Posterior cingulate gyrus (tissue), 11 donors: ENCODE measurements around the gene IGSF21.

Experiments used
- DNase-seq, 10 donors: peaks; one replicate each; pipeline versions ENCODE4 v3.0.0 to v3.0.0-alpha.2; 2020 to 2021; ENCODE audit warnings: mixed read lengths in 3 of 10
- intact Hi-C: fragments of 100-400 bp; cut with DNase I; formaldehyde crosslinking; loops from one replicate; pipeline ENCODE4 v1.15.1; 2023

The IGSF21 gene

DNA sequence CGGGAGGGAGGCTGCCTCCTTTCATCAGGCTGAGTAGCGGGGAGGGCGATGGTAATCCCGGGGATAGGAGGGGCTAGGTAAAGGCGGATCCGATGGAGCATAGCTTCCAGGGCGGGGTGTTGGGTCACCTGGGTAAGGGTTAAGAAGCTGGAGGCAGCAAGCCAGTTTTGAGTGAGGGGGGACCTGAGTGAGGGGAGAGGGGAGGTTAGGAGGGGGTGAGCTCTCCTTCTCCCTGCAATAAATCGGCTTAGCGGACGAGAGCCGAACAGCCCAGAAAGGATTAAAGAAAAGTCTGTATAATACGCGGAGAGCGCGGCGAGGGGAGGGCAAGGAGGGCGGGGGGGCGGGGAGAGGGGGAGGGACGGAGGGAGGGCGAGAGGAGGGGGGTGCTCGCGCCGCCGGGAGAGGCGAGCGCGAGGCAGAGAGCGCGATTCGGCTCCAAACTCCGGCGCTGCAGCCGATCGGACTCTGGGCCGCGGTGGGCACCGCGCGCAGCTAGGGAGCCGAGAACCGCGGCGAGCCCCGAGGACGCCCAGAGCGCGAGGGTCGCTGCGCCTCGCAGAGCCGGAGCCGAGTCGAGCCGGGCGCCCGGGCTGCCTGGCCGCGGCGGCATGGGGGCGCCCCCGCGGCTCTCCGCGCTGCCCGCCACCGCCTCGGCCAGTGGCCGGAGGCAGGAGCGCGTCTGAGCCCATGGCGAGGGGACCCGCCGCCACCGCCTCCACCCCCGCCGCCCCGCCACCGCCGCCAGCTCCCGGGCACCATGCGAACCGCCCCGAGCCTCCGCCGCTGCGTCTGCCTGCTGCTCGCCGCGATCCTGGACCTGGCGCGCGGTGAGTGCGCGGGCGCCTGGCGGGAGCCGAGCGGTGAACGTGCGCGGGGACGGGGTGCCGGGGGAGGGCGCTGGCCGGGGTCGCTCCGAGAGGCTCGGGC lies at the start of gene IGSF21:
TSS of gene IGSF21 (plus strand) at position 430 of the 930 bp plus-strand sequence. CDS start at position 761, 331 bp downstream.
- DNase-seq, result peak in 3 of 10 donors; percentile 29 to 86 (median 81)
- intact Hi-C loops, result loop anchor here (10.0 kb wide), 2 partner anchors 123 to 127 kb away; no protein-coding TSS in a partner anchor

DNA sequence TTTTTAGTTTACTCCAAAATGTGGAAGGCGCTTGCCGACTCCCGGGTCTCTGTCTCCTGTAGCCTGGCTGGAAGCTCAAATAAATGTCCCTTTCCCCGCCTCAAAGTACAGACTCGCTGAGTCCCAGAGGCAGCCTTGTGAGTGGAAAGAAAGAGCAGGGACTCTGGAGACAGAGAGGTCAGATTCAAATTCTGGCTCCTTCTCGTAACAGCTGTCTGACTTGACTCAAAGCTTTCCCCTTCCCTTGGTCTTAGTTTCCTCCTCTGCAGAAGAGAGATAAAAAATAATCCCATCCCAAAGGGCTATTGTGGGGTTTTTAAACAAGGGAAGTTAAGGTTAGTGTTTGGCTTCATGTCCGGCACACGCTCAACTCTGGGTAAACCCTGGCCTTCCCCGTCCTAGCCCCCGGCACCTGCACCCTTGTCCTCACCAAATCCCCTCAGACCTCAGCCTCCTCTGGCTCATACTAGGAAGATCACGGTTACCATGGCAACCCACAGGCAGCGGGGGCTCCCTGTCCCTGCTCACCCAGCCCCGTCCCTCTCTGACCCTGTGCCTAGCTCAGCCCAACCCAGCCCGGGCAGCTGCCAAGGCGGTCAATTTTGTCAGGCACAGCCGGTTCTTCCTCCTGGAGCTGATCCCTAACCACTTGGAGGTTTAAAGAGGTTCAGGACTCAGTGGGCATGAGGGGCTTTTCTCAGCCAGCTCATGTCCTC lies 49.2 kb upstream of the IGSF21 start:
- DNase-seq, result no peak
- intact Hi-C loops, result no loop called here

DNA sequence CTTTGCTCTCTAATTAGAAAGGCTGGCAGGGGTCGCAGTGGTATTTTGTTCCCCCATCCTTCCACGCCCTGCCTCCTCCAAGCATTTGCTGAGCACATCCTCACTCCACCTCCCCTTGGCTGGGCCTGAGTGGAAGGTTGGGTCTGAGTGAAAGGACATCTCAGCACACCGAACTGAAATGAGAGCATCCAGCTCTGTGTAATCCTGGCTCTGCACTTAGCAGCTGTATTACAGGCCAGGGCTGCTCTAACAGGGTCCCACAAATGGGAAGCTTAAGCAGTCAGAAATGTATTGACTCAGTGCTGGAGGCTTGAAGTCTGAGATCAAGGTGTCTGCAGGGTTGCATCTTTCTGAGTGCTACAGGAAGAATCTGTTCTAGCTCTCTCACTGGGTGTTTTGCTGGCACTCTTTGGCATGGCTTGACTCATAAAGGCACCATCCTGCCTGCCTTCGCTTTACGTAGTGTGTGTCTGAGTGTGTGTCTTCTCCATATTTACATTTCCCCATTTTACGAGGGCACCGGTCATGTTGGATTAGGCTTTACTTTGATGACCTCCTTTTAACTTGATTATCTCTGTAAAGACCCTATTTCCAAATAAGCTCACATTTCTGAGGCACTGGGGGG lies 48.5 kb upstream of the IGSF21 start:
- peak in 1 of 10 donors; percentile 39 for DNase-seq
- intact Hi-C loops, result no loop called here

DNA sequence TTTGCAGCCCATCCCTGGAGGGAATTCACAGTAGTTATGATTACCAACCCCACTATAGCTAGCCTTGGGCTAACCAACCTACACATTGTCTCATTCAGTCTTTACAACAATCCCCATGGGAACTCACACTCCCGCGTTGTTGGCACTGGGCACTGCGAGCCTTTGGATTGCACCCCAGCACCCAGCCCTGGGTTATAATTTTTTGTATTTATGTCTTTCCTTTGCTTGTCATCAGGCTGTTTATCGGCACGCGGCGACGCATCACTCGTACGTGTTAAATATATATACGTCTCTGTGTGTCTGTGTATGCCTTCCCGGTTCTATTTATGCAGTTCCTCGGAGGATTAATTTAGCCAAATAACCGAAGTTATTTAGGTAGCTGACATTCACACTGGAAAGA lies 47.2 kb upstream of the IGSF21 start:
- DNase-seq, result peak in 3 of 10 donors; percentile 29 to 79 (median 48)
- intact Hi-C loops, result no loop called here

DNA sequence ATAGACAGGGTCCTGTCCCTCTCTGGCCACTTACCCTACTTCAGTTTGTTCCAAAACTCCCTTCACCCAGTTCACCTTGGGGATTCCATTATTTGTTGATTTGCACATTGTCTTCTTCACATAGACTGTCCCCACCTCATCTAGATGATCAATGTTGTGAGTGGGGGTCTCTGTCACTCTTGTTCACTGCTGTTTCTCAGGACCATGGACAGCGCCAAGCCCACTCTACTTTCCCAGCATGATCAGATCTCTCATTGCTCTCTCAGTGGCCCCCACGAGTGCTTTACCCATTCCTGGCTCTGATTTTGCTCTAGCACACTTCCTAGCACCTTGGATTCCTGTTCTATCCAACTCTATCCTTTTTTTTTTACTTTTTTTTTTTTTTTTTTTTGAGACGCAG lies 45.4 kb upstream of the IGSF21 start:
- intact Hi-C loops, result no loop called here
- no peak for DNase-seq

DNA sequence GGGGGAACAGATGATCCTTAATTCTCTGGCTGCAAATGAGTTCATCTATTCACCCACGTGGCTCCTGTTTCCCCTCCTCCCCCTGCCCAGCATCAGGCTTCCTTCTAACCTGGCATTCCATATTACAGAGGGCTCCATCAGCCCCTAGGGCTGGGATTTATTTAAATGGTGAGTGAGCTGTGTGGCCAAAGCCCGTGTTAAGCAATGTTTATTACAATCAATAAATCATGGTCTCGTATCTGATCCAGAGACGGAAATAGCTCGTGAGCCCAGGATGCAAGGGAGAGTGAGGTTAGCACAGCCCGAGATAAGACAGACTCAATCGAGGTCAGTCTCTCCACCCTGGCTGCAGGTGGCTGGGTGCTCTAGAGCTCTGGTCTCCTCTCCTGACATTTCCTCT lies 43.1 kb upstream of the IGSF21 start:
- intact Hi-C loops, result no loop called here
- no peak for DNase-seq

DNA sequence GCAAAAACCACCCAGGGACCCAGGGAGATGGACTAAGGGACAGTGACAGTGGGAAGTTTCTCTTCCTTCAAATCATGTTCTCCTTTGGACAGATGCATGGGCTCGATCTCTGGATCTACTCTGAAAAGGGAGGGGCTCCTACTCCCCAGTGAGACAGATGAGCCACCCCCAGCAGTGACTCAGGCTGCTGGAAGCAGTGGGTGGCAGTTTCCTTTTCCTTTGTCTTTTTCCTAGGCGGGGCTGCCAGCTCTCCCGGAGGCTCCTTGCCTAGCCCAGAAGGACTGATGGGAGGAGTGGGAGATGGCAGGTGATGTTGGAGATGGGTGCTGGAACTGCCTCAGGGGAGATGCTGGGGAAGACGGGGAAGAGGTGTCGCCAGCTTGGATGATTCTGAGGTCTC lies 41.0 kb upstream of the IGSF21 start:
- intact Hi-C loops, result no loop called here
- no peak for DNase-seq

DNA sequence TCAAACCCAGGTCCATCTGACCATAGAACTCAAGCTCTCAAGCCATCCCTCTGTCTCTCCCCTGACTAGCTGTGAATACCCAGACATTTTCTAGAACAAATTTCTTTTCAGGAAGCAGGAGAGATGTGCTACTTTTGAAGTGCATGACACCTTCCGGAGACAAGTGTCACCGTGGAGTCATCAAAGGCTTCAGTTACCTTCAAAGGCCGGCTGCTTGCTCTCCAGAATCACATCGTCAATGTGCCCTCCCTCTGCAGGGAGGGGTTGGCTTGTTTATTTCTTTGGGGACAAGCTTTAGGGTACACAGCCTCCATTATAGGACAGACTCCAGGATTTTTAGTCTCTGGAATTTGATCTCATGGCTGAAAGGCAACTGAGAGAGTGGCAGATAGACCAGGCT lies 37.7 kb upstream of the IGSF21 start:
- intact Hi-C loops, result no loop called here

DNA sequence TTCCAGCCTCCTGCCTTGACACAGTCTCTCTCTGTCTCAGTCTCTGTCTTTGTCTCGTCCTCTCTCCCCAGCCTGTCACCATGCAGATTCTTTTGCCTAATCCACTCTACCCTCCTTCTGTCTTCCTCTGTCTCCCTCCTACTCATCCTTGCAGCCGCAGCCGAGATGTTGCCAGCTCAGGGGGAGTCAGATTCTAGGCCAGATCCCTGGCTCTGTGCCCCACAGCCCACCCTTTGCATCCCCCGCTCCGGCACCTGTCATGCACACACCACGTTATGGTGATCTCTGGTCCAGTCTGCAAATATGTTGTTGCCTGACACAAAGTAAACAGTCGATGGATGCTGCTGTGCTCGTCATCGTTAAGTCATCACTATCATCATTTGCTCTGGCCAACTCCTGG lies 35.5 kb upstream of the IGSF21 start:
- peak in 8 of 10 donors; percentile 20 to 91 (median 58) for DNase-seq
- intact Hi-C loops, result no loop called here

More for the DNA sequence above, 37.7 kb upstream of the IGSF21 start:
- no peak for DNase-seq

DNA sequence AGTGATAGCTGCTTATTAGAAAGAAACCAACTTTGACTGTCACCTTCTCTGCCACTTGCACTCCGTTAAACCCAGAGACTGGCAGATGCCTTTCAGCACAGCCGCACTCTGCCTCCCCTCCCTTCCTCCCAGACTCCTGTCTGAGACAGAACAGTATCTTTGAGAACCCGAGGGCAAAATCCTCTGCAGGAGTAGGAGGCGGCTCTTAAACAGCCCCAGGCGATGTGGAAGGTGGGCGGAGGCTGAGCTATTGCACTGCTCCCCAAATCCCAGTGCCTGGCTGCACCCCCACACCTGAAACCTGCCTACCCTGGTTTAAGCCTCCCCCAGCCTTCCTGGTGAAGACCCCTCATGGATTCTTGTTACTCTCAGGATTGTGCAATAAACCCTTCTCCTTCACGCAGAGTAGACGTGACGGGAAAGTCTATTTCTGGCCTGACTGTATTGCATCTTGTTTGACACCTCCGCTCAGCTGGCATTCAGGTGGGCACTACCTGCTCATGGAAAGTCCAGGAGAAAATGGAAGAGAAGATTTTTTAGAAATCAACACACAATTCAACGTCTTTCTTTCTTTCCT lies 34.4 kb upstream of the IGSF21 start:
- peak in 1 of 10 donors; percentile 86 for DNase-seq
- intact Hi-C loops, result no loop called here

DNA sequence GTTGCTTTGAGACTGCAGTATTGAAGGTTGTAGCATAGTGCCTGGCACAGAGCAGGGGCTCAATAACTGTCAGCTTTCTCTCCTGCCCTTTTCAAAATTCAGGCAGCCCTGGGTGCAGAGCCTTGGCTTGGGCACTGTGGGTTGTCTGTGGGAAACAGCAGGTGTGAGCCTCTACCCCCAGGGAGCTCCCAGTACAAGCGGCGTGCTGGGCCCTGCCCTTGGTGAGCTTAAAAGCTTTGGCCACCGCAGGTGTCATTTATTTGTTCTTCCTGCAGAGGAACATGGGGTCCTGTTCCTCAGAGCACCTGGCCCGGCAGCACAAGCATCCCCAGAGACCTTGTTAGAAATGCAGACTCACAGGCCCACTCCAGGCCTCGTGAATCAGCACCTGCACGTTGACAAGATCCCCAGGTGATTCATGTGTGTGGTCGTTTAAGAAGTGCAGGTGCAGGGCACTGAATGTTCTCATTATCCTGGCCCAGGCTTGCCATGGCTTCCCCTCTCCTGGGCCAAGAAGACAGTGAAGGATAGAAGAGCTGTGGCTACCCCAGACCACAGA lies 29.9 kb upstream of the IGSF21 start:
- DNase-seq, result peak in 1 of 10 donors; percentile 36
- intact Hi-C loops, result no loop called here

DNA sequence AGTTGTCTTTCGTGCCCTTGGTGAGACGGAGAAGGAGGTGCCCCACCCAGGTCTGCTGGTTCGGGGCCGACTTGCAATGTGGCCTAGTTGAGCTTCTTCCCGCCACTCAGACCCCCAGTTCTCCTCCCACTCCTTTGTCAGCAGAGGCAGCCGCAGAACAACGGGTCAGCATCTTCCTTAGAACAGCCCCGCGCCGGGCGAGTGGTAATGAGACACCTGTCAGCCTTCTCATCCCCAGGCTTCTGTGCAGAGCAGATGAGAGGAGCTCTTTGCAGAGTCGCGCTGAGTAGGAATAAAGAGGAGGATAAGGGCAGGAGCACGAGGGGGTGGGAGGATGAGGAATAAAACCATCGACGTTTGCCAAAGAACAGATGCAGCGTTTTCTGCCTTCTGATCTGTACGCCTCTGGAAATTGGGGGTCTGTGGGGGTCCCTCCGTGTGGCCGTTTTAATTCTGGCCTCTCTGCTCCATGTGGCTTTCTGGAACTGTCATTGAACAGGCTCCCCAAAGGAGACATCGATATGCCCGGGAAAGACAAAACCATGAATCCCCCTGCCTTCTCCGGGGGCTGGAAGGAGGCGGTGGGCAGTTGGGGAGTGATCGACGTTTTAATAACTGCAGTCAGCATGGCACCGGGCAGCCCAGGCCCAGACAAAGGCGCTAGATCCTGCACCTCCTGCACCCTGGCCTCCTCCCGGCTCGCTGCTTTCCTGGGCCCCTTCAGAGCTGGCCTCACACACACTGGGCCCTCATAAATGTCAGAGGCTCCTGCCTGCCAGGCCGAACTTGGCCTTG lies 27.5 kb upstream of the IGSF21 start:
- intact Hi-C loops, result no loop called here
- DNase-seq, result peak in 1 of 10 donors; percentile 77

DNA sequence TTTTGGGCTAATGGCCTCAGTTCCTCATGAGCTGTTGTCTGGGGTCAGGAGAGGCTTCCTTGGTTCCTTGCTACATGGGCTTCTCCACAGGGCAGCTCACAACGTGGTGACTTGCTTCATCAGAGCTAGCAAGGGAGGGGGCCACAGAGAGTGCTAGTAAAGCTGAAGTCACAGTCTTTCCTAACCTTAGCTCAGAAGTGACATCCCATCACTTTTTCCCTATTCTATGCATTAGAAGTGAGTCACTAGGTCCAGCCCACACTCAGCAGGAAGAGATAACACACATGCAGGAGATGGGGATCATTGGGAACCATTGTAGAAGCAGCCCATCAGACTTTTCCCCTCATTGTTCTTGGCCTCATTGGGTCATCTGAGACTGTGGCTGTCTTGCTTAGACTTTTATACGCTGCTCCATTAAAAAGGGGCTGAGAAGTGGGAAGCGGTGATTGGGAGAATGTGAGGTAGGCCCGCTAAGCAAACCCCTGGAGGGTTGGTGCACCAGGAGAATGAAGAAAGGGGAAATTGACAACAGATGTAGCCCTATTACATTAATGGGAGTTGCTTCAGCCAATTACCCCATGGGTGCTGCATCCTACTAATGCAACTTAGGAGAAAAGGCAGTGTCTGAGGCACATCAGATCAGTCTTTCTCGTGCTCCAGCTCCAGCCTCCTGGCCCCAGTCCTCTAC lies 22.1 kb upstream of the IGSF21 start:
- intact Hi-C loops, result no loop called here
- peak in 1 of 10 donors; percentile 43 for DNase-seq

DNA sequence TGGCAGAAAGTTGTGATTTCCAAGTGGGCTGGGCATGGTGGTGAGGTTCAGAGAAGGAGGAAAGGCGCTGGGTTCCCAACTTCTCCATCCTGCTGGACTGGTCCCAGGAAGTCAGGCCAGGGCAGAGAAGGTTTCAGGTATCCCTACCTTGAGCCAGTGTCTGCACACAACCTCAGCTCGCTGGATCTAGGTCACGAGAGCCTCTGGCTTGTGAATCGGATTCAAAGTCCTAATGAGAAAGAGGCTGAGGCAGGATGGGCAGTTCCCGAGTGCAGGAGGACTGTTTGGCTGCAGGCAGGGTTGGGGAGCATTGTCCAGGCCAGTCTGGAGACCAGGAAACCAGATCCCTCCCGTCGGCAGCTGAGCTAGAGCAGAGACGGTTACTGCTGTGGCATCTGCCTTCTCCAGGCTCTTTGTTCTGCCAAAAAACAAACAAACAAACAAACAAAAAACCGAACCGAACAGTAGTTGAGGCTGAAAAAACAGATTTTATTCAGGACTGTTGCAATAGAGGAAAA lies 19.5 kb upstream of the IGSF21 start:
- intact Hi-C loops, result no loop called here
- peak in 1 of 10 donors; percentile 44 for DNase-seq

DNA sequence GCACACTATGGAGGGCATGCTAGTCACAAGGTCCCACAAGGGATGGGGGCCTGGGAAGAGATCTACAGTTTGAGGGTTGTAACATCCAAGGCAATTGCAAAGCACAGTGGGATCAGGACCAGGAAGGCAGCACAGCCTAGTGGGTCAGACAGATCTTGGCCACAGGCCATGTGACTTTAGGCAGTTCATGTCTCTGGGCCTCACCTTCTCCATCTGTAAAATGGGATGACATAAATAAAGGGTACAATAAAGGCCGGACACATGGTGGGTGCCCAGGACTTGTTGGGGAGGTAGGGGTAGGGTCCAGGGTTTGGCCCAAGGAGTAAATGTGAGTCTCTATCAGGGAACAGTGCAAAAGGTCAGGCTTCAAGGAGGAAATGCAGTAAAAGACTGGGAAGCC lies 18.1 kb upstream of the IGSF21 start:
- intact Hi-C loops, result no loop called here
- DNase-seq, result peak in 1 of 10 donors; percentile 5

DNA sequence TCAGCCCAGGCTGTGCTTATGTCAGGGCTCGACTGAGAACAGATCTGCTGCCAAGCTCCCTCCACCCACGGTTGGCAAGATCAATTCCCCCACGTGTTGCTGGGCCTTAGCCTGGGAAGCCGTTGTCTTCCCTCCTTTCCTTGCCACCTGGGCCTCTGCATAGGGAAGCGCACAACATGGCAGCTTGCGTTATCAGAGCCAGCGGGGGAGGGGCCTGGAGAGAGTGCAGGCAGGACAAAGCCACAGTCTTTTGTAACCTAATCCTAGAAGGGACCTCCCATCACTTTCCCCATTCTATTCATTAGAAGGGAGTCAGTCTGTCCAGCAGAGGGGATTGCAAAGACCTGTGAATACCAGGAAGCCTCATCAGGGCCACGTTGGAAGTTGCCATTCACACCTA lies 17.0 kb upstream of the IGSF21 start:
- intact Hi-C loops, result no loop called here
- DNase-seq, result peak in 1 of 10 donors; percentile 57

DNA sequence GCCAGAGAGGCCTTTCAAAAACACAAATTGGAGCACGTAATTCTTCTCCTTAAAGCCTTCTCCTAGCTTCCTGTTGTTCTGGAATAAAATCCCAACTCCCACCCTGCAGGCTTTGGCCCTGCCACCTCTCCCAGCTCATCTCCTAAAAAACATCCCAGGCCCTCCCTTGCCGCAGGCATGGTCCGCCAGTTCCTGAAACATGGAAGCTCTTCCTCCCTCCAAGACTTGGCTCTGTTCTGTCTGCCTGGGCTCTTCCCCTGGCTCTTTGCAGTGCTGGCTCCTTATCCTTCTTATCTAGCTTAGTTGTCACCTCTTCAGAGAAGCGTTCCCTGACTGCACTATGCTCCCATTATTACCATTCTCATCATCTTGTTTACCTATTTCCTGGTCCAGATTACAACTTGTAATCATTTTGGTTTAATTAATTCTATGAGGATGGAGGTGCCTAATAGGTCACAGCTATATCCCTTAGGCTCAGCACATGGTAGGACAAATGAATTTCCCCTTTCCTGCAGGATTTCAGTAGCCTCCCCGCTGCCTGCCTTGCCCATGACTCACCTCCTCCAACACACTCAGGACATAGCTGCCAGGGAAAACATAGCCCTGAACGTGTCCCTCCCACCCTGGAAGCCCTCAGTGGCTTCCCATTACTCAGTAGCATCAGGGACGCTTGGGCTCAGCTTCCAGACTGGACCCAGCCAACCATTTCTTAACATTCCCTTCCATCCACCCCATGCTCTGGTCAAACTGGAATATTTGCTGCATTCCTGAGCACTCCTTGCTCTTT lies 15.7 kb upstream of the IGSF21 start:
- peak in 1 of 10 donors; percentile 70 for DNase-seq
- intact Hi-C loops, result no loop called here

DNA sequence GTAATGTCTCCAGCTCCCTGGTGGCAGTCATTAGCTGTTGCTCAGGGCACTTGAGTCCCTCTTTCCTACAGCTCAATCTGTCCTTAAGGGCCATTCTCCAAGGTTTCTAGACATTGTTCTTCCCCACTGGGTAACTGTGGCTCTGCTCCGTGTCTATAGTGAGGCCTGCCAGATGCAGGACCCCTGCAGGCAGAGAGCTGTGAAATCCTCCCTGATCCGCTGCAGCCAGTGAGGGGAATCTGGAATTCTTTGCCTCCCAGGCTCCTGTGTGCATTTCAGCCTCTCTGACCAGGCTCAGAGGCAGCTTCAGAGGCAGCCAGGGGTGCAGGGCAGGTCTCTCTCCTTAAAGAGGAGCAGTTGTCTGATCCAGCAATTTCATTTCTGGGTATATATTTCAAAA lies 14.4 kb upstream of the IGSF21 start:
- intact Hi-C loops, result no loop called here
- peak in 1 of 10 donors; percentile 39 for DNase-seq
